ENCODE measurements around the gene PARVA.
"Not testable (repeated sequence)": the region's sequence is repeated elsewhere in the genome, so short reads cannot be mapped to it uniquely, and the experiment has no call there.

PARVA gene

GRCh38 chr11:12497431-12497830 is 120.1 kb downstream of the PARVA start:
- no peak for DNase-seq (ENCODE audit: low read depth)

- DNase-seq (ENCODE audit: low read depth) = no peak
Measured at GRCh38 chr11:12499071-12499470, 121.7 kb downstream of the PARVA start.

- peak; percentile 48 for DNase-seq (ENCODE audit: low read depth)
Measured at GRCh38 chr11:12502046-12502445, 124.7 kb downstream of the PARVA start.

- no peak for DNase-seq (ENCODE audit: low read depth)
Measured at GRCh38 chr11:12503039-12503484, 125.7 kb downstream of the PARVA start.

- DNase-seq (ENCODE audit: low read depth) = no peak
Measured at GRCh38 chr11:12503886-12504285, 126.5 kb downstream of the PARVA start.

- no peak for DNase-seq (ENCODE audit: low read depth)
Measured at GRCh38 chr11:12505183-12505582, 127.8 kb downstream of the PARVA start.

- peak; percentile 24 for DNase-seq (ENCODE audit: low read depth)
Measured at GRCh38 chr11:12506404-12506921, 129.1 kb downstream of the PARVA start.

GRCh38 chr11:12507391-12507790 is 130.0 kb downstream of the PARVA start:
- DNase-seq (ENCODE audit: low read depth) = no peak

- peak; percentile 80 for DNase-seq (ENCODE audit: low read depth)
Measured at GRCh38 chr11:12508151-12508751, 130.9 kb downstream of the PARVA start.

- no peak for DNase-seq (ENCODE audit: low read depth)
Measured at GRCh38 chr11:12509371-12509770, 132.0 kb downstream of the PARVA start.

GRCh38 chr11:12512132-12512531 is 134.8 kb downstream of the PARVA start:
- no peak for DNase-seq (ENCODE audit: low read depth)

GRCh38 chr11:12512826-12513395 is 135.5 kb downstream of the PARVA start:
- no peak for DNase-seq (ENCODE audit: low read depth)

GRCh38 chr11:12516387-12517105 is 139.2 kb downstream of the PARVA start:
- DNase-seq (ENCODE audit: low read depth) = no peak

- DNase-seq (ENCODE audit: low read depth) = no peak
Measured at GRCh38 chr11:12517306-12517705, 139.9 kb downstream of the PARVA start.

- no peak for DNase-seq (ENCODE audit: low read depth)
Measured at GRCh38 chr11:12517741-12518140, 140.4 kb downstream of the PARVA start.

GRCh38 chr11:12518606-12519385 is 141.4 kb downstream of the PARVA start:
- no peak for DNase-seq (ENCODE audit: low read depth)

GRCh38 chr11:12520054-12520453 is 142.7 kb downstream of the PARVA start:
- DNase-seq (ENCODE audit: low read depth) = no peak

GRCh38 chr11:12520576-12520975 is 143.2 kb downstream of the PARVA start:
- DNase-seq (ENCODE audit: low read depth) = not testable (repeated sequence)

- no peak for DNase-seq (ENCODE audit: low read depth)
Measured at GRCh38 chr11:12523180-12523924, 146.0 kb downstream of the PARVA start.

- DNase-seq (ENCODE audit: low read depth) = no peak
Measured at GRCh38 chr11:12524865-12525264, 147.5 kb downstream of the PARVA start.

- no peak for DNase-seq (ENCODE audit: low read depth)
Measured at GRCh38 chr11:12525466-12526055, 148.2 kb downstream of the PARVA start.
